Osteocyte (in vitro differentiated cells): Measurements from ENCODE around the gene RCBTB1. TPM values are rescaled to one million over a fixed set of nuclear protein-coding genes. Genes with fewer than 3 reads are reported as not detected.
"Not testable (repeated sequence)": the region's sequence is repeated elsewhere in the genome, so short reads cannot be mapped to it uniquely, and the experiment has no call there.

Source experiments
- DNase-seq: peaks from one replicate; pipeline ENCODE4 v3.0.0; 2021; ENCODE audit warnings: mixed read lengths; ENCODE audit not compliant: unreplicated experiment; ENCODE audit errors: extremely low spot score
- H3K27ac Mint-ChIP-seq: one replicate; pipeline ENCODE4 v1.8.0; 2021; ENCODE audit warnings: mild to moderate bottlenecking, mixed read lengths; ENCODE audit not compliant: unreplicated experiment
- H3K27me3 Mint-ChIP-seq: one replicate; pipeline ENCODE4 v1.8.0; 2021; ENCODE audit warnings: mixed read lengths; ENCODE audit not compliant: unreplicated experiment
- H3K36me3 Mint-ChIP-seq: one replicate; pipeline ENCODE4 v1.8.0; 2021; ENCODE audit warnings: mixed read lengths; ENCODE audit not compliant: unreplicated experiment
- H3K4me1 Mint-ChIP-seq: one replicate; pipeline ENCODE4 v1.8.0; 2021; ENCODE audit warnings: mixed read lengths; ENCODE audit not compliant: unreplicated experiment
- H3K4me3 Mint-ChIP-seq: one replicate; pipeline ENCODE4 v1.8.0; 2021; ENCODE audit warnings: mild to moderate bottlenecking, moderate library complexity, mixed read lengths; ENCODE audit not compliant: unreplicated experiment
- H3K9me3 Mint-ChIP-seq: one replicate; pipeline ENCODE4 v1.8.0; 2021; ENCODE audit warnings: mixed read lengths; ENCODE audit not compliant: unreplicated experiment
- CTCF ChIP-seq: fragments of 200-600 bp; sonication (generic); IDR thresholded peaks from 2 replicates; pipeline ENCODE4 v1.5.0; 2021; ENCODE audit warnings: antibody characterized with exemption, mild to moderate bottlenecking, moderate library complexity
- total RNA-seq: library from RNA; stranded (reverse); gene quantifications from 2 replicates; pipeline ENCODE4 v1.2.1, GENCODE V29; 2021

The RCBTB1 gene
- total RNA-seq, 1 donor from 2014 or later, result 26.2 TPM

GRCh38 chr13:49498206-49498605 lies 87.2 kb downstream of the RCBTB1 start:
- DNase-seq, result no peak
- H3K27me3 Mint-ChIP-seq, result no peaks in the 10 kb centered on the region
- H3K9me3 Mint-ChIP-seq, result no peaks in the 10 kb centered on the region
- peak overlapping the region; percentile 48 for H3K27ac Mint-ChIP-seq
- H3K4me1 Mint-ChIP-seq, result peaks cover 44% of the 10 kb centered on the region
- TF ChIP-seq CTCF, result no peak
- no peak overlapping the region for H3K4me3 Mint-ChIP-seq
- H3K36me3 Mint-ChIP-seq, result no peaks in the 10 kb centered on the region

GRCh38 chr13:49497272-49497671 lies 88.1 kb downstream of the RCBTB1 start:
- Mint-ChIP-seq H3K27me3 (no peaks in the 10 kb centered on the region), H3K36me3 (no peaks in the 10 kb centered on the region), H3K27ac (peak overlapping the region; percentile 93), H3K4me3 (peak overlapping the region; percentile 5), H3K9me3 (no peaks in the 10 kb centered on the region), H3K4me1 (peaks cover 44% of the 10 kb centered on the region)
- no peak for TF ChIP-seq CTCF
- DNase-seq, result no peak

GRCh38 chr13:49496837-49497236 lies 88.5 kb downstream of the RCBTB1 start:
- peak overlapping the region; percentile 93 for H3K27ac Mint-ChIP-seq

GRCh38 chr13:49495783-49496762 lies 89.3 kb downstream of the RCBTB1 start, which contains the start of gene PHF11:
Gene PHF11 (plus strand): TSS chr13:49495953. CDS start chr13:49496002, 49 bp downstream.
- peak; percentile 89 for DNase-seq
- Mint-ChIP-seq H3K27me3 (no peaks in the 10 kb centered on the region), H3K9me3 (no peaks in the 10 kb centered on the region), H3K36me3 (no peaks in the 10 kb centered on the region), H3K4me3 (peak within 1 kb of the TSS; percentile 94), H3K27ac (peak within 1 kb of the TSS; percentile 99), H3K4me1 (peaks cover 44% of the 10 kb centered on the region)
- peak; percentile 25 for TF ChIP-seq CTCF

More at GRCh38 chr13:49496837-49497236, 88.5 kb downstream of the RCBTB1 start:
- not testable (repeated sequence) for DNase-seq, H3K27me3 Mint-ChIP-seq, H3K36me3 Mint-ChIP-seq, H3K9me3 Mint-ChIP-seq
- H3K4me3 Mint-ChIP-seq, result peak overlapping the region; percentile 46
- H3K4me1 Mint-ChIP-seq, result peaks cover 44% of the 10 kb centered on the region

- Mint-ChIP-seq H3K27me3 (no peaks in the 10 kb centered on the region), H3K27ac (peak overlapping the region; percentile 99), H3K4me1 (peaks cover 32% of the 10 kb centered on the region), H3K9me3 (no peaks in the 10 kb centered on the region), H3K4me3 (peak overlapping the region; percentile 94), H3K36me3 (no peaks in the 10 kb centered on the region)
- DNase-seq, result no peak
- TF ChIP-seq CTCF, result no peak
These were observed 90.7 kb downstream of the RCBTB1 start for GRCh38 chr13:49494645-49495044.
